ENCODE results near the gene LRCH4. TPM values are rescaled to one million over a fixed set of nuclear protein-coding genes. Genes with fewer than 3 reads are reported as not detected.

LRCH4 gene
- total and polyA plus RNA-seq, 9 of the 15 experiments (the other 6 are each of a cell fraction or from before 2014, with no cell fraction given), result 0.06 to 63.3 (median 15.0) TPM

DNA sequence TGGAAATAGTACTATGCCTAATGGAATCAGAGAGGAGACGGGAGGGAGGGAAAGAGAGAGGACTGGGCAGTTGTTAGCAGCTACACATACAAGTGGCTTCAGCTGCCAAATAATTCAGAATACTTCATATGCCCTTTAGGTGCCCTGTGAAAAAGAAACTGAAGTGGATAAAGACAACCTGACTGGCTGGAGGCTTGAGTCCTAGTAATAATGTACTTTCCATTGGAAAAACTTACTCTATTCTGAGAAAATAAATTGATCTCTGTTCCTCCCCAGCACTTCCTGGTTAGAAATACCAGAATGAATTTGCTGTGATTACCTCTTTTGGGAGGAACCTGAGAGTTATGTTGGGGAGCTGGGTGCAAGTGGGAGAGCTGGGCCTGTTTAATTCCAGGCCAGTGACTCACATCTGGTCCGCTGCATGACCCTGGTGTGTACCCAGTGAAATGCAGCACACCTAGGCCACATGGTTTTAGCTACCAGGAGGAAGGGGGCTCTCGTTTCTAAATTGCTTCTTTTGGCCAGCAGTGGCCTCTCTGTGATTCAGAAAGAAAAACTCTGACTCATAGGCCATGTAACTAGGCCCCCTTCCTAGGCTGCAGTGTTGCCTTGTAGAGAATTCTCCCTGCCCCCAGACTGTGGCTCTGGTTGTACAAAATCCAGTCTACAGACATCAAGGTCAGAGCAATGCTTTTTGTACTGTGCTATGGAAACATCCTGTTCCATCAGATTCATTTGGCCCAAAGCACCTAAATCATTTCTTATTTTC lies 40.4 kb downstream of the LRCH4 start (continued):
- TF ChIP-seq, protein P1, sequence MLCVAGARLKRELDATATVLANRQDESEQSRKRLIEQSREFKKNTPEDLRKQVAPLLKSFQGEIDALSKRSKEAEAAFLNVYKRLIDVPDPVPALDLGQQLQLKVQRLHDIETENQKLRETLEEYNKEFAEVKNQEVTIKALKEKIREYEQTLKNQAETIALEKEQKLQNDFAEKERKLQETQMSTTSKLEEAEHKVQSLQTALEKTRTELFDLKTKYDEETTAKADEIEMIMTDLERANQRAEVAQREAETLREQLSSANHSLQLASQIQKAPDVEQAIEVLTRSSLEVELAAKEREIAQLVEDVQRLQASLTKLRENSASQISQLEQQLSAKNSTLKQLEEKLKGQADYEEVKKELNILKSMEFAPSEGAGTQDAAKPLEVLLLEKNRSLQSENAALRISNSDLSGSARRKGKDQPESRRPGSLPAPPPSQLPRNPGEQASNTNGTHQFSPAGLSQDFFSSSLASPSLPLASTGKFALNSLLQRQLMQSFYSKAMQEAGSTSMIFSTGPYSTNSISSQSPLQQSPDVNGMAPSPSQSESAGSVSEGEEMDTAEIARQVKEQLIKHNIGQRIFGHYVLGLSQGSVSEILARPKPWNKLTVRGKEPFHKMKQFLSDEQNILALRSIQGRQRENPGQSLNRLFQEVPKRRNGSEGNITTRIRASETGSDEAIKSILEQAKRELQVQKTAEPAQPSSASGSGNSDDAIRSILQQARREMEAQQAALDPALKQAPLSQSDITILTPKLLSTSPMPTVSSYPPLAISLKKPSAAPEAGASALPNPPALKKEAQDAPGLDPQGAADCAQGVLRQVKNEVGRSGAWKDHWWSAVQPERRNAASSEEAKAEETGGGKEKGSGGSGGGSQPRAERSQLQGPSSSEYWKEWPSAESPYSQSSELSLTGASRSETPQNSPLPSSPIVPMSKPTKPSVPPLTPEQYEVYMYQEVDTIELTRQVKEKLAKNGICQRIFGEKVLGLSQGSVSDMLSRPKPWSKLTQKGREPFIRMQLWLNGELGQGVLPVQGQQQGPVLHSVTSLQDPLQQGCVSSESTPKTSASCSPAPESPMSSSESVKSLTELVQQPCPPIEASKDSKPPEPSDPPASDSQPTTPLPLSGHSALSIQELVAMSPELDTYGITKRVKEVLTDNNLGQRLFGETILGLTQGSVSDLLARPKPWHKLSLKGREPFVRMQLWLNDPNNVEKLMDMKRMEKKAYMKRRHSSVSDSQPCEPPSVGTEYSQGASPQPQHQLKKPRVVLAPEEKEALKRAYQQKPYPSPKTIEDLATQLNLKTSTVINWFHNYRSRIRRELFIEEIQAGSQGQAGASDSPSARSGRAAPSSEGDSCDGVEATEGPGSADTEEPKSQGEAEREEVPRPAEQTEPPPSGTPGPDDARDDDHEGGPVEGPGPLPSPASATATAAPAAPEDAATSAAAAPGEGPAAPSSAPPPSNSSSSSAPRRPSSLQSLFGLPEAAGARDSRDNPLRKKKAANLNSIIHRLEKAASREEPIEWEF (CRISPR knock-in tag; IDR thresholded peaks at IDR 0.05), result no peak
- TF ChIP-seq, protein P2, sequence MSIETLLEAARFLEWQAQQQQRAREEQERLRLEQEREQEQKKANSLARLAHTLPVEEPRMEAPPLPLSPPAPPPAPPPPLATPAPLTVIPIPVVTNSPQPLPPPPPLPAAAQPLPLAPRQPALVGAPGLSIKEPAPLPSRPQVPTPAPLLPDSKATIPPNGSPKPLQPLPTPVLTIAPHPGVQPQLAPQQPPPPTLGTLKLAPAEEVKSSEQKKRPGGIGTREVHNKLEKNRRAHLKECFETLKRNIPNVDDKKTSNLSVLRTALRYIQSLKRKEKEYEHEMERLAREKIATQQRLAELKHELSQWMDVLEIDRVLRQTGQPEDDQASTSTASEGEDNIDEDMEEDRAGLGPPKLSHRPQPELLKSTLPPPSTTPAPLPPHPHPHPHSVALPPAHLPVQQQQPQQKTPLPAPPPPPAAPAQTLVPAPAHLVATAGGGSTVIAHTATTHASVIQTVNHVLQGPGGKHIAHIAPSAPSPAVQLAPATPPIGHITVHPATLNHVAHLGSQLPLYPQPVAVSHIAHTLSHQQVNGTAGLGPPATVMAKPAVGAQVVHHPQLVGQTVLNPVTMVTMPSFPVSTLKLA (conservative IDR thresholded peaks at IDR 0.05), result peak in 1 of 2 experiments; percentile 45; a peak in 1 of 4 replicates
- TF ChIP-seq ELF4 (CRISPR knock-in tag; IDR thresholded peaks at IDR 0.05), result no peak
- TF ChIP-seq, protein P3, sequence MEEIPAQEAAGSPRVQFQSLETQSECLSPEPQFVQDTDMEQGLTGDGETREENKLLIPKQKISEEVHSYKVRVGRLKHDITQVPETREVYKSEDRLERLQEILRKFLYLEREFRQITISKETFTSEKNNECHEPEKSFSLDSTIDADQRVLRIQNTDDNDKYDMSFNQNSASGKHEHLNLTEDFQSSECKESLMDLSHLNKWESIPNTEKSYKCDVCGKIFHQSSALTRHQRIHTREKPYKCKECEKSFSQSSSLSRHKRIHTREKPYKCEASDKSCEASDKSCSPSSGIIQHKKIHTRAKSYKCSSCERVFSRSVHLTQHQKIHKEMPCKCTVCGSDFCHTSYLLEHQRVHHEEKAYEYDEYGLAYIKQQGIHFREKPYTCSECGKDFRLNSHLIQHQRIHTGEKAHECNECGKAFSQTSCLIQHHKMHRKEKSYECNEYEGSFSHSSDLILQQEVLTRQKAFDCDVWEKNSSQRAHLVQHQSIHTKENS (CRISPR knock-in tag; IDR thresholded peaks at IDR 0.05), result no peak
- TF ChIP-seq, protein P4, sequence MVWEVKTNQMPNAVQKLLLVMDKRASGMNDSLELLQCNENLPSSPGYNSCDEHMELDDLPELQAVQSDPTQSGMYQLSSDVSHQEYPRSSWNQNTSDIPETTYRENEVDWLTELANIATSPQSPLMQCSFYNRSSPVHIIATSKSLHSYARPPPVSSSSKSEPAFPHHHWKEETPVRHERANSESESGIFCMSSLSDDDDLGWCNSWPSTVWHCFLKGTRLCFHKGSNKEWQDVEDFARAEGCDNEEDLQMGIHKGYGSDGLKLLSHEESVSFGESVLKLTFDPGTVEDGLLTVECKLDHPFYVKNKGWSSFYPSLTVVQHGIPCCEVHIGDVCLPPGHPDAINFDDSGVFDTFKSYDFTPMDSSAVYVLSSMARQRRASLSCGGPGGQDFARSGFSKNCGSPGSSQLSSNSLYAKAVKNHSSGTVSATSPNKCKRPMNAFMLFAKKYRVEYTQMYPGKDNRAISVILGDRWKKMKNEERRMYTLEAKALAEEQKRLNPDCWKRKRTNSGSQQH (CRISPR knock-in tag; IDR thresholded peaks at IDR 0.05), result no peak
- TF ChIP-seq L3MBTL2 (IDR thresholded peaks at IDR 0.05), result peak; percentile 27; the same call in 1 of the 2 replicates
- no peak for TF ChIP-seq ZNF780A (CRISPR knock-in tag; IDR thresholded peaks at IDR 0.05)
- TF ChIP-seq ZEB2 (IDR thresholded peaks at IDR 0.05), result 0 out of 2 replicates have a peak, but pooled peaks have one; percentile 33
- TF ChIP-seq EP300 (IDR thresholded peaks at IDR 0.05; ENCODE audit: low read length), result no peak
- no peak for TF ChIP-seq ZNF699 (CRISPR knock-in tag; IDR thresholded peaks at IDR 0.05; ENCODE audit: insufficient replicate concordance)
- peak; percentile 77 for TF ChIP-seq ZBTB7A (IDR thresholded peaks at IDR 0.05; ENCODE audit: borderline replicate concordance, control insufficient read depth, low read depth, low read length)
- TF ChIP-seq KLF6 (CRISPR knock-in tag; IDR thresholded peaks at IDR 0.05; ENCODE audit: borderline replicate concordance), result no peak
- TF ChIP-seq JUN (IDR thresholded peaks at IDR 0.05; ENCODE audit: borderline replicate concordance, low read depth, low read length), result peak; percentile 77
- TF ChIP-seq JUN (CRISPR knock-in tag; IDR thresholded peaks at IDR 0.05; ENCODE audit: borderline replicate concordance), result no peak
- TF ChIP-seq TAL1 (IDR thresholded peaks at IDR 0.05), result no peak

All from K562 (cell line).